Dermis blood vessel endothelial cell (primary cell): Measurements from ENCODE around the gene DNASE1L3. TPM values are rescaled to one million over a fixed set of nuclear protein-coding genes. Genes with fewer than 3 reads are reported as not detected.
"Not testable (repeated sequence)": the region's sequence is repeated elsewhere in the genome, so short reads cannot be mapped to it uniquely, and the experiment has no call there.

Experiments used
- DNase-seq: peaks from one replicate; pipeline ENCODE4 v3.0.0; 2010
- total RNA-seq: library from RNA; depleted of rRNA; stranded (reverse); fragments of >200 nt; gene quantifications from 2 replicates; pipeline ENCODE4 v1.2.3, GENCODE V29; 2014

The DNASE1L3 gene, protein sequence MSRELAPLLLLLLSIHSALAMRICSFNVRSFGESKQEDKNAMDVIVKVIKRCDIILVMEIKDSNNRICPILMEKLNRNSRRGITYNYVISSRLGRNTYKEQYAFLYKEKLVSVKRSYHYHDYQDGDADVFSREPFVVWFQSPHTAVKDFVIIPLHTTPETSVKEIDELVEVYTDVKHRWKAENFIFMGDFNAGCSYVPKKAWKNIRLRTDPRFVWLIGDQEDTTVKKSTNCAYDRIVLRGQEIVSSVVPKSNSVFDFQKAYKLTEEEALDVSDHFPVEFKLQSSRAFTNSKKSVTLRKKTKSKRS
- 1.7 and 10.6 TPM in 2 replicates for total RNA-seq

DNA sequence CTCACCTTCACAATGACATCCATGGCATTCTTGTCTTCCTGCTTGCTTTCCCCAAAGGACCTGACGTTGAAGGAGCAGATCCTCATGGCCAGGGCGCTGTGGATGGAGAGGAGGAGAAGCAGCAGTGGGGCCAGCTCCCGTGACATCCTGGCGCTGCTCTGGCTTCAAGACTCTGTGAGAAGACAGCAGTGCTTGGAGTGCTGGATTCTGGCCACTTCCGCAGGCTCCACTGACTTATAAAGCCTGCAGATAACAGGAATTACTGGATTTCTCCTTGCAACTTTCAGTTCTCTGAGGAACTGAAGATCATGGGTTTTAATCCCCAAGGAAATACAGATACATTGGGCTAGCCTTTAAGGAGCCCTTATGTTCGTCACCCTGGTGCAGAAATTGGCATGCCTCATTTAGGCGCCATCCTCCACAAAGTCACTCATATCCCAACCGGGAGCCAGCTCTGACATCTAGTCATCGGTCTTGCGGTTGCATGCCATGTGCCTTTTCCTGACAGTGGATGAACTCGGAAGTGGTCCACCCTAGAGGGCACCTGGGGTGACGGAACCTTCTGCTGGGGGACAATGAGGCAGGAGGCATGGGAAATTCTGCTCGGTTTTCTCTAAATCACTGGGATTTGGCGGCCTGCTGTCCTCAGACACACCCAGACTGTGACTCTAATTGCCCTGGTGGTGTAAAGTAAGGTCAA lies at the start of gene DNASE1L3:
Gene DNASE1L3, minus strand, starts transcription at position 212 of the 700 bp plus-strand sequence. Its CDS starts 66 bp downstream, at position 146.
- no peak for DNase-seq

- no peak for DNase-seq
Observed at GRCh38 chr3:58260261-58260731, 49.5 kb upstream of the DNASE1L3 start.

- DNase-seq = no peak
Observed at GRCh38 chr3:58258392-58259055, 47.8 kb upstream of the DNASE1L3 start.

DNA sequence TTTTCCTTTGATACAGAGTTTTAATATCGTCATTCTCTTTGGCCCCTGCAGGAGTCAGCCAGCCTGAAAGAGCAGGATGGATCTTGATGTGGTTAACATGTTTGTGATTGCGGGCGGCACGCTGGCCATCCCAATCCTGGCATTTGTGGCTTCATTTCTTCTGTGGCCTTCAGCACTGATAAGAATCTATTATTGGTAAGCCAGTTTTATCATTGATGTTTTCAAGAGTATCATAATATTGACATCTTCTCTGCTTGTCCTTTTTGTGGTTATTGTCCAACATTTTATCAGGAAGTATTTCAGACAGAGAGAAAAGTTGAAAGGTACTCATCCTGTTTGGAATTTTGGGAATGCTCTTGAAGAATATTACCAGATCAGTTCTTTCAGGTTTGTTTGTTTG lies 45.7 kb upstream of the DNASE1L3 start:
- DNase-seq = no peak

DNA sequence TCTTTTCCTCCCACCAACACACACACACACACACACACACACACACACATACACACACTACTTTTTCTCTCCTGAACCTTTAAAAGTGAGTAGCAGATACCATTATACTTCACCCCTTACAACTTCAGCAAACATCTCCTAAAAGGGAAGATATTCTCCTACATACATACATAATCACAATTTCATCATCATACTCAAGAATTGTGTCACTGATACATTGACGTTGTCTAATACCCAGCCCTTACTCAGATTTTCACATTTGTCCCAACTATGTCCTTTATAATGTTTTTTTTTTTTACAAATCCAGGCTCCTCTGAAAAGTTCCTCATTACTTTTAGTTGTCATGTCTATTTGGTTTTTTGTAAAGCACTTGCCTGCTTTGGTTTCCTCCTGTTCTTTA lies 45.3 kb upstream of the DNASE1L3 start:
- DNase-seq = no peak

- DNase-seq = no peak
Observed at GRCh38 chr3:58254144-58254543, 43.4 kb upstream of the DNASE1L3 start.

DNA sequence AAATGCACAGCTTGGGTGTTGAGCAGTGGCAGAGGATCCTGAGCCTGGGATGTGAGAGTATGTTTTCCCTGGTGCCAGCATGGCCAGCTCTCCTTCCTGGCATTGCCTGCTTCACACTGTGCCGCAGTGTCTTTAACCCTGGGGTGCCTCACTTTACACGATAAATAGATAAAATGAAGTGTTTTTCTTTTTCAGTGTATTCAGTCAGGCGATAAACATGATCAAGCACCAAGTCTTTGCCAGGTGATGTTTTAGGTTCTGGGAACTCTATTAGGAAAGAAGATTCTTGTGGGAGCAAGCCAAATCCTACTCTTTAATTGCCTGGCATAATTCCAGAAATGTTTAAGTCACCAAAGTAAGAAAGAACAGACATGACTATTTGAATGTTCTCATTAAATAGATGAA lies 40.9 kb upstream of the DNASE1L3 start:
- DNase-seq = no peak

DNA sequence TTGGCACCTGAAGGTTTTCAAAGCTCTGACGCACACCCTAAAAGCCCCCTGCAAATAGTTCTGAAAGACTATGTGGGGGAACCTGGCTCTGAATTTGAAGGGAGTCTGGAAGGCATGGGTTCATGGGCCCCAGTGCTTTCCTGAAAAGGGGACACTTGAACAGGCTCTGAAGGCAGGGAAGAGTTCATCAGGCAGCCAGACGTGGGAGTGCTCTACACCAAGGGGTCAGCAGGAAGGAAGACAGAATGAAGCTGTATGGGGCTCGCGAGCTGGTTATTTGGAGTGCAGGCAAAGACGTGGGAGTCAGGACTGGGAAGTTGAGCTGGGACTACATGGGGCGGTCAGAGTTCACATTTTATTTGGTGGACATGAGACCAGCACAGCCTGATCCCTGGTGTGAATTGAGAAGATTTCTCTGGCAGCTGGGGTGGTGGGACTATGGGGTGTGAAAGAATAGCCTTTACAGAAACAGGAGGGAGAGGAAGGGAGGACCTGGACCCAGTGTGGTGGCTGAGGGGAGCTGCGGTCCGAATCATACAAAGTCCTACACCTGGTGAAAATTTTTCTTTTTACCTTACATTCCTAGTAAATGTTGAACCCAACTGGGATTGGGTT lies 39.4 kb upstream of the DNASE1L3 start:
- no peak for DNase-seq

GRCh38 chr3:58249358-58250092 lies 38.8 kb upstream of the DNASE1L3 start:
- DNase-seq = peak; percentile 24

DNA sequence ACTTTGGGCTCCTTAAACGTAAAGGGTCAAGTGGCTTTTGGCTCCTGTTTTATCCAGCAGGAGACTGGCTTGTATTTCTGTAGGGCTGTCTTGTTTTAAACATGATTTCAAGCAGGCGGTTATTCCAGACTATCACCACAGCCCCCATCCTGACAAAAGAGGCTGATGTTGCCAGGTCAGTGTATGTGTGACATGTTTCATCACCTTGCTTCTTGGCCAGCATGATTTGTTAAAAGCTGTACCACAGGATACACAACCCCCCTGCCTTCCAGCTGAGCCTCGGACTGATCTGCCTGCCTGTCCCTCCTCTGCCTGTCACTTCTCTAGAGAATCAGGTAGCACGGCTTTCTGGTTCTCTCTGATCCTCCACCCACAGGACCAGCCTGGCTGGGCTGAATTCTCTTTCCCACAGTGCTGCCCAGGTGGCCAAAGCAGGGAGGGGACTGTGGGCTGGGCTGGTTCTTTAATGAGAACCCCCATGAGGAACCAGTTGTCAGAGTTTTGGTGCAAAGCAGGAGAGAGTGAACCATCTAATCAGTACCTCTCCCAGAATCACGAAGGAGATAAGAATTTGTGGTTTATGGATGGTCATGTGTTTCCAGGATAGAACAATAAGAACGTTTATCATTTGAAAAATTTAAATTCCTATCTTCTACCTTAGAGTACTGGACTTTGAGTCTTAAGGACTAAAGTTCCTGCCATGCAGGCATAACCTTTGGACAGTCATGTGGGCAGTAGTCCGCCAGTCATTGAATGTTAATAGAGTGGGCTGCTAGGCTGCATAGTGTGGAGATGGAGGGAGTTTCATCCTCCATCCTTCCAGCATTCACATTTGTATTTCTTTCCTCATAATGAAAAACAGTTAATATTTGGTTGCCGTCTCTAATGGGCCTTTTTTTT lies 35.6 kb upstream of the DNASE1L3 start:
- no peak for DNase-seq

DNA sequence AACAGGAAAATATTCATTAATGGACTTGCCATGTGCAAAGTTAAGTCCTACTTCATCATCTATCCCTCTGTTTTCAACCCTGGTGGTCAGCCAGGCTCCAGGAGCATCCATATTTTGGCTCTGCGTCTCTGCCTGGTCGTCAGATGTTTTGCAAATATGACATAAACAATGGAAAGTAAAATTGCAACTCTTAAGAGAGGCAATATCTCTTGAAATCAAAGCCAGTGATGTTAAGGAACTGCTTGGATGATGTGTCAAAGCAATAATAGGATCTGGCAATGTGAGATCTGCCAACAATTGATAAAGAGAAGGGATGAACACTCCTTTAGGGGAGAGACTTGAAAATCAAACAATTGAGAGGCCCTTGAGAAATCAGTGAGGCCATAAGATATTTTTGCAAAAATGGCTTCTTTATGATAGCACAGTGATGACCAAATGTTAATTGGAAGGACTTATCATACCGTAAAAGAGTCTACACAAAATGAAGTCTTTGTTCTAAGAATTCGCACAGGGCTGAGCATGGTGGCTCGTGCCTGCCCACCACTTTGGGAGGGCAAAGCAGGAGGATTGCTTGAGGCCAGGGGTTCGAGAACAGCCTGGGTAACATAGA lies 33.3 kb upstream of the DNASE1L3 start:
- no peak for DNase-seq

DNA sequence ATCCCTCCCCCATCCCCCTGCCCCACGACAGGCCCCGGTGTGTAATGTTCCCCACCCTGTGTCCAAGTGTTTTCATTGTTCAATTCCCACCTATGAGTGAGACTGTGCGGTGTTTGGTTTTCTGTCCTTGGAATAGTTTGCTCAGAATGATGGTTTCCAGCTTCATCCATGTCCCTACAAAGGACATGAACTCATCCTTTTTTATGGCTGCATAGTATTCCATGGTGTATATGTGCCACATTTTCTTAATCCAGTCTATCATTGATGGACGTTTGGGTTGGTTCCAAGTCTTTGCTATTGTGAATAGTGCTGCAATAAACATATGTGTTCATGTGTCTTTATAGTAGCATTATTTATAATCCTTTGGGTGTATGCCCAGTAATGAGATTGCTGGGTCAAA lies 32.1 kb upstream of the DNASE1L3 start:
- DNase-seq = not testable (repeated sequence)

DNA sequence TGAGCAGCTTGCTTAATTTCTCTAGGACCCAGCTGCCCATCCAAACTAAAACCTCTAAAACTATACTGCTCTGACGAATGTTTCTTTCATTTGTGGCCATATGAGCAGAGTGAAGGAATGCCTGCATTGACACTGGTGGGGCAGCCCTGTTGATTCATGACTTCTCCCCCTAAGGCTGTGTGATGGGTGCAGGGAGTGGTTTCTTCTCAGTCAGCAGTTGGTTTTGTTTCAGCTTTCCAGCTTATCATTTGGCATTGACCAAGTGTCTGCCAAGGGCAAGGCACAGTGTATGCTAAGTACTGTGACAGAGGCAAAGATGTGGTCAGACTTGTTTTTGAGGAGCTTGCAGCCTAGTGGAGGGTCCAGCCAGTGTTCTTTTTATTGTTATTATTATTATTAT lies 31.6 kb upstream of the DNASE1L3 start:
- no peak for DNase-seq

DNA sequence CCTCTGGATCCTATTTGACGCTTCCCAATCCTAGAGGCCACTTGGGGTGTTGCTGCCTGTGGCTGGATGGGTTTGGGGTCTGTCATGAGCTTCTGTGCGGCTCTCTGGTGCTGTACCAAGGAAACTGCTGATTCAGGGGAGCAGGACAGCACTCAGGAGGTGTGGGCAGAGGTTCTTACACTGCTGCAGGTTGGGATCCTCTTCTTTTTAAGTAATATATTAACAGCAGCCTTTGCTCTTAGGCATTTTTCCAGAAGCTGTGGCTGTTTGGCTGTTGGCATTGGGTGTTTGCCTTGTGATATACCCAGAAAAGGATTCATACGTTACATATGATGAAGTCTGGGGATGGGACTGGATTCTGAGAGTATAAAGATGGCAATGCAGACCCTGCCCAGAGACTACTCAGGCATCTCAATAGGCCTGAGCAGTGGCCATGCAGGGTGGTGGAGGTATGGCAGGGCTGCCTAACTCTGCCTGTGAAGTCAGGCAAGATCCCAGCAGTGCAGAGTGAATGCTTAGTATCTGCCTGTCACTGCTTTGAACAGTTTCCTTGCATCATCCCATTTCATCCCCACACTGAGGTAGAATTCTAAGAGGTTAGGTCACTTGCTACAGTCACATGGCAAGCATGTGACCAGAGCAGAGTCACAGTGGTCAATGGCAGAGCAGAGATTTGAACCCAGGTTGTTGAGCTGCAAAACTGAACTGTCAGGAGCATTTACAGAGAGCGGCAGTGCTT lies 30.7 kb upstream of the DNASE1L3 start:
- DNase-seq = no peak

DNA sequence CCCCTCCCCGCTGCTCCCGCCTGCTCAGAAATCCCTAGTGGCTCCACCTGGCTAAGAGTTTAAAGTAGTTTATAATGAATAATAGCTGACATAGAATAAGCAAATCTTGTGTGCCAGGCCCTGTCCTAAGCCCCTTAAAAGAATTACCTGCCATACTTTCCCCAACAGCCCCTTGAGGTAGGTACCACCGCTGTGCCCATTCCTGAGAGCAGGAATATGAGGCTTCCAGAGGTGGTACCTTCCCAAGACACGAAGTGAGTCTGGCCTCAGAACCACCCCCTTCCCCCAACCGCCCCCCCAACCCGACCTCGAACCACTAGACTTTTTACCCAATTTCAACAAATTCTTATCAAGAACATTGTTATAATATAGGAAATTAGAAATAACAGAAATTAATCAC lies 28.1 kb upstream of the DNASE1L3 start:
- DNase-seq = no peak

DNA sequence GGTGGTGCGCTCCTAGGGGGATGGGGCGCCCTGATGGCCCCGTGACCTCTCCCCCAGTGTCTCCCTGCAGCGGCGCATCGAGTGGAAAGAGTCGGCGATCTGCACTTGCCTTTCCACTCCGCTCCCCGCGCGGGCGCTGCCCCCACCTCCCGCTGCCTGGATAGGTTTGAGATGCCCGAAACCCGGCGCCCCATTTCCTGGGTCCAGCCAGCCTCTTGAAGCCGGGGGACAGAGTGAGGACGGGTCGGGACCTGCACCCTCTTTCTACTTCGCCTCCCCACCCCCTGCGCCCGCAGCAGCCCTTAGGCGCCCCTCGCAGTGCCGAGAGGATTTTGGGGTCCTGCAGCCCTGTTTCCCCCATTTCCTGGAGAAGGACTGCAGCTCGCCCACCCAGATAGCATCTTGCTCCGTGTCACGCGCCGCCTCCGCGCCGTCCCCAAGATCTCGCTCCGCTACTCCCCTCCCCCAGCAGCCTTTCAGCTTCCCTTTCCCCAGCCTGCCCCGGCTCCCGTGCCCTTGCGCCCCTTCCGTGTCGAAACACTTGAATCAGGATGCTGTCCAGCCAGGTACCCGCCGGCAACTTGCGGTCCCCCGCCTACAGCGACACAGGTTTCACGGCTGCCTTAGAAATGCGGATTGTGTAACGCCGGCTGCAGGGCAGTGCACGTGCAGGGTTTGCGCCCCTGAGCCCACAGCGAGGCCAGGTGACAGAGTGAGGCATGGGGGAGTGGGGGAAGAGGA lies 27.3 kb upstream of the DNASE1L3 start:
- DNase-seq = peak; percentile 27

GRCh38 chr3:58237238-58237940 lies 26.6 kb upstream of the DNASE1L3 start, which contains the start of gene ABHD6:
ABHD6 (plus strand) TSS chr3:58237792; CDS start chr3:58256587, 18,795 bp downstream.
- DNase-seq = peak; percentile 77

- peak; percentile 24 for DNase-seq
Observed at GRCh38 chr3:58236527-58237237, 25.9 kb upstream of the DNASE1L3 start.
